Astrocyte (in vitro differentiated cells and primary cell): Measurements from ENCODE around the gene COL5A2.

ENCODE experiments used
- CTCF ChIP-seq: IDR thresholded peaks from 2 replicates; pipeline ENCODE4 v1.5.1; 2011; ENCODE audit warnings: low read depth, mild to moderate bottlenecking, inconsistent platforms, low read length, moderate library complexity; ENCODE audit not compliant: insufficient read depth
- EZH2 ChIP-seq: IDR thresholded peaks from 2 replicates; pipeline ENCODE4 v1.6.1; 2012; ENCODE audit warnings: mild to moderate bottlenecking, low read length, inconsistent platforms; ENCODE audit not compliant: insufficient read depth

- TF ChIP-seq CTCF = no peak
- no peak for TF ChIP-seq EZH2
Measured at GRCh38 chr2:189022492-189022891, 157.1 kb downstream of the COL5A2 start.
